SJSA1 (cell line): ENCODE measurements around the gene VAPB. TPM values are rescaled to one million over a fixed set of nuclear protein-coding genes. Genes with fewer than 3 reads are reported as not detected.
A peak's percentile ranks its signal among the peaks of the same experiment; 100 is the strongest.

ENCODE experiments used
- DNase-seq, 2 experiments: peaks; one replicate each; pipeline ENCODE4 v3.0.0-alpha.2; 2015 to 2020; ENCODE audit warnings: low spot score in 2 of 2, low read depth in 1 of 2
- H3K27ac ChIP-seq: fragments of 250-450 bp; sonication (Bioruptor Pico); 2 replicates; pipeline ENCODE4 v1.5.1; 2020; ENCODE audit warnings: mild to moderate bottlenecking, moderate library complexity
- H3K27me3 ChIP-seq: fragments of 250-450 bp; sonication (Bioruptor Pico); replicated peaks from 2 replicates; pipeline ENCODE4 v1.5.1; 2020; ENCODE audit warnings: mild to moderate bottlenecking, moderate library complexity
- H3K36me3 ChIP-seq: fragments of 250-450 bp; sonication (Bioruptor Pico); 2 replicates; pipeline ENCODE4 v1.5.1; 2020; ENCODE audit warnings: mild to moderate bottlenecking
- H3K4me1 ChIP-seq: fragments of 250-450 bp; sonication (Bioruptor Pico); replicated peaks from 2 replicates; pipeline ENCODE4 v1.6.1; 2021; ENCODE audit warnings: mild to moderate bottlenecking
- H3K4me3 ChIP-seq: fragments of 250-450 bp; sonication (Bioruptor Pico); 2 replicates; pipeline ENCODE4 v1.5.1; 2020; ENCODE audit warnings: mild to moderate bottlenecking
- H3K9me3 ChIP-seq: fragments of 250-450 bp; sonication (Bioruptor Pico); replicated peaks from 2 replicates; pipeline ENCODE4 v1.5.1; 2020; ENCODE audit warnings: mild to moderate bottlenecking
- total RNA-seq: library from RNA; depleted of rRNA; stranded (reverse); fragments of >200 nt; shearing (Covaris generic); gene quantifications from 2 replicates; pipeline ENCODE4 v1.2.3, GENCODE V29; 2014

The VAPB gene
- total RNA-seq, 1 experiment from 2014 or later = 16.7 TPM

GRCh38 chr20:58389324-58389967, 417 bp downstream of the VAPB start:
- Histone ChIP-seq H3K27ac (peak overlapping the region; percentile 96), H3K9me3 (no peaks in the 10 kb centered on the region), H3K27me3 (no peaks in the 10 kb centered on the region), H3K4me3 (peak overlapping the region; percentile 91), H3K4me1 (peaks cover 43% of the 10 kb centered on the region), H3K36me3 (peaks cover 44% of the 10 kb centered on the region)
- DNase-seq = peak; percentile 50 to 58

GRCh38 chr20:58389968-58390658, 1.1 kb downstream of the VAPB start:
- DNase-seq = no peak
- no peaks in the 10 kb centered on the region for H3K27me3 ChIP-seq
- peaks cover 43% of the 10 kb centered on the region for H3K4me1 ChIP-seq
- peak overlapping the region; percentile 91 for H3K4me3 ChIP-seq
- peak overlapping the region; percentile 96 for H3K27ac ChIP-seq
- H3K36me3 ChIP-seq = peaks cover 47% of the 10 kb centered on the region
- no peaks in the 10 kb centered on the region for H3K9me3 ChIP-seq

GRCh38 chr20:58390659-58391035, 1.6 kb downstream of the VAPB start:
- H3K27ac ChIP-seq = no peak overlapping the region
- no peaks in the 10 kb centered on the region for H3K27me3 ChIP-seq
- H3K36me3 ChIP-seq = peaks cover 51% of the 10 kb centered on the region
- H3K4me3 ChIP-seq = no peak overlapping the region
- H3K4me1 ChIP-seq = peaks cover 43% of the 10 kb centered on the region
- DNase-seq = no peak
- H3K9me3 ChIP-seq = no peaks in the 10 kb centered on the region

DNA sequence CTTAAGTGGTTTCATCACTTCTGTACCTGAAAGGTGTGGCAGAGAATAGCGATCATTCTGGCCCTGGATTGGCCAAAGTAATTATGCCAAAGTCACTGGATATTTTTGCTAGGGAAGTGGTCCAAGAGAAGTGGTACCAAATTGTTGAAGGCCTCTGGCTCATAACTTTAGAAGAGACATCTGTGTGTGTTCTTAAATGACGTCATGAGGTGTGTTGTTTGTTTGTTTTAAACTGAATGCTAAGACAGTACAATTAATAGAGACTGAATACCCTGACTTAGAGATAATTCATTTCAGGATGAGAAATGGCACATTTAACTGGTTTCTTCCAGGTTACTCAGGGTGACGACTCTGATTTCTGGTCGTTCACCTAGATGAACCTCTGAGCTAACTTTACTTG, 3.3 kb downstream of the VAPB start:
- H3K9me3 ChIP-seq = no peaks in the 10 kb centered on the region
- no peak overlapping the region for H3K27ac ChIP-seq
- H3K27me3 ChIP-seq = no peaks in the 10 kb centered on the region
- peaks cover 58% of the 10 kb centered on the region for H3K36me3 ChIP-seq
- DNase-seq = no peak
- peaks cover 43% of the 10 kb centered on the region for H3K4me1 ChIP-seq
- no peak overlapping the region for H3K4me3 ChIP-seq

DNA sequence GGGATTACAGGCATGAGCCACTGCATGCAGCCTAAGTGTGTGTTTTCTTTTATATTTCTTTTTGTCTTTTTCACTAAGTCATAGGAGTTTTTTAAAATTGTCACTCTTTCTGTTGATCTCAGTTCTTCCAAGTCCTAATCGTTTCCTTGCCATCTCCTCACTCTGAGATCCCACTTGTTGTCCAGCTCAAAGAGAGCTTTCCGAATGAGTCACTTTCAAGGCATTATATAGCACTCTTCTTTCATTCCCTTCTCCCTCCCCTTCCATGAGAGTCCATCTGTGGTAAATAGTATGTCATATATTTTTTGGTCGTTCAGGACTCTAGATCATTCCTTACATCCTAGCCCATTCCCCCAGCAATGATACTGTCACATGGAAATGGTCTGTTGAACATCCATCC, 4.3 kb downstream of the VAPB start:
- no peaks in the 10 kb centered on the region for H3K27me3 ChIP-seq
- H3K9me3 ChIP-seq = no peaks in the 10 kb centered on the region
- H3K27ac ChIP-seq = no peak overlapping the region
- peak in 1 of 2 experiments; percentile 26 for DNase-seq
- H3K4me1 ChIP-seq = peaks cover 43% of the 10 kb centered on the region
- H3K4me3 ChIP-seq = no peak overlapping the region
- H3K36me3 ChIP-seq = peaks cover 63% of the 10 kb centered on the region

GRCh38 chr20:58394801-58395200, 5.8 kb downstream of the VAPB start:
- H3K9me3 ChIP-seq = no peaks in the 10 kb centered on the region
- H3K4me3 ChIP-seq = no peak overlapping the region
- no peaks in the 10 kb centered on the region for H3K27me3 ChIP-seq
- no peak overlapping the region for H3K27ac ChIP-seq
- H3K36me3 ChIP-seq = peaks cover 56% of the 10 kb centered on the region
- peaks cover 39% of the 10 kb centered on the region for H3K4me1 ChIP-seq
- no peak for DNase-seq

GRCh38 chr20:58395604-58396003, 6.6 kb downstream of the VAPB start:
- no peak for DNase-seq
- H3K9me3 ChIP-seq = no peaks in the 10 kb centered on the region
- H3K27me3 ChIP-seq = no peaks in the 10 kb centered on the region
- no peak overlapping the region for H3K4me3 ChIP-seq
- peaks cover 31% of the 10 kb centered on the region for H3K4me1 ChIP-seq
- H3K36me3 ChIP-seq = peaks cover 50% of the 10 kb centered on the region
- no peak overlapping the region for H3K27ac ChIP-seq

DNA sequence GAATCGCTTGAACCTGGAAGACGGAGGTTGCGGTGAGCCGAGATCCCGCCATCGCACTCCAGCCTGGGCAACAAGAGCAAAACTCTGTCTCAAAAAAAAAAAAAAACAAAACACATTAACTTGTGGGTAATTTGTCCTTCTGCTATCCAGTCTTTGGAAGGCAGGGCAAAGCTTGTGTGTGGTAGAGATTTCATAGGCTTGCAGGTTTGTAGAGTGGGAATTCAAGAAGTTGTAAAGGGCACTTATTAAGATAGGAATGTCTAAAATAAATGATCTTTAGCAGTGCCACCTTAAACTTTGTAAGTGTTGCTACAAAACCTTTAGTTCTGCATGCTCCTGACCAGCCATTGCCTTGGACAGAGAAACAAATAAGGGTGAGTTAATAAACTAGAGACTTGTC, 8.4 kb downstream of the VAPB start:
- Histone ChIP-seq H3K27me3 (no peaks in the 10 kb centered on the region), H3K36me3 (peaks cover 39% of the 10 kb centered on the region), H3K4me3 (no peak overlapping the region), H3K9me3 (no peaks in the 10 kb centered on the region), H3K27ac (no peak overlapping the region), H3K4me1 (peaks cover 25% of the 10 kb centered on the region)
- DNase-seq = no peak

DNA sequence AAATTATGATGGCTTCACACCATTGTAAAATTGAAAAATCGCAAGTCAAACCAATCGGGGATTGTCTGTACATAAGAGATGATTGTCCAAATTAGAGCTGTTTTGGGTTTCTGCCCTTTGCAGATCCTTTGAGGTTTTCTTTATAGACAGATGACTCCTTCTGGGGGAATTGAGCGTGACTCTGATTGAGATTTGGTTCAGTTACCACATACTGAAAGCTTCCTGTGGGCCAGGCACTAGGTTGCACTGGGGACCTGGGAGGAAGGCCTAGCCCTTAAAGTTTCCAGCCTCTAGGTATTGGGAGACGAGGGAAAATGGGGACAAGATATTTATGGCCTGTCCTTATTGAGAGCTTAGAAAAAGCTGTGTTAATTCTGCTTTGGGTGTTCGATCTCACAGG, 9.2 kb downstream of the VAPB start:
- H3K27ac ChIP-seq = no peak overlapping the region

DNA sequence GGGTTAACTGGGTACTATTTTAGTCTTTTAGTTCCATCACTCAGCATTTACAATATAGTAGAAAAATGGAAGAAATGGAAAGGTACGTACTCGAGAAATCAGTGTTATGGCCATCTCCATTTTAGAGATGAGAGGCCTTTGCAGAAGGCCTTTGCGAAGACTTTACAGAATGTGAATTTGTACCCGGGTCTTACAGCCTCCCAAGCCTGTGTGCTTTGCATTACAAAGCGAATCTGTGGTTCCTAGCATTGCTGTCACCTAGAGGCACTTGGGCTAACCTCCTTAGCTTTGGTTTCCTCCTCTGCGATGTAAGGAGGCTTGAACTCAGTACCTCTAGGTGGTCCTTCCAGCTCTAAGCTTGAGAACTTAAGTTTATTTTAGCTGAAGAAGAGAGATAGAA, 10.9 kb downstream of the VAPB start:
- Histone ChIP-seq H3K4me3 (no peak overlapping the region), H3K4me1 (peaks cover 7% of the 10 kb centered on the region; the same call in 1 of the 2 replicates), H3K36me3 (peaks cover 26% of the 10 kb centered on the region), H3K9me3 (no peaks in the 10 kb centered on the region), H3K27ac (no peak overlapping the region), H3K27me3 (no peaks in the 10 kb centered on the region)
- no peak for DNase-seq

More for the DNA sequence above, 9.2 kb downstream of the VAPB start:
- H3K27me3 ChIP-seq = no peaks in the 10 kb centered on the region
- H3K36me3 ChIP-seq = peaks cover 39% of the 10 kb centered on the region
- DNase-seq = no peak
- H3K4me3 ChIP-seq = no peak overlapping the region
- H3K9me3 ChIP-seq = no peaks in the 10 kb centered on the region
- peaks cover 18% of the 10 kb centered on the region for H3K4me1 ChIP-seq

DNA sequence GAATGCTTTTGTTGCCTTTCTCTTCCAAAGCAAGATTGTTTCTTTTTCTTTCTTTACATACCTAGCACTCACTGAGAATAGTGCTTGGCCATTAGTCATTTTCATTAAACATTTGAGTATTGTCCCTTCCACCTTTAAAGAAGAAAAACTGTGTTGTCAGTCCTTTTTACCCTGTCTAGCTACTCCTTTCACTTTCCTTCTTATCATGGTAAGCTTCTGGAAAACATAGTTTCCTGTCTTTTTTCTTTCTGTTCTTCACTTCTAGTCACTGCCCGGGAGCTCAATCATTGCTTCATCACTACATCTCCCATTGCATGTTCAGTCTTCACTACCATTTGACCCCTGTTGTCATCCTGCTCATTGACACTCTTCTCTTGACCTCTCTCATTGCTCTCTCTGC, 12.1 kb downstream of the VAPB start:
- Histone ChIP-seq H3K27me3 (no peaks in the 10 kb centered on the region), H3K4me1 (peaks cover 12% of the 10 kb centered on the region), H3K9me3 (no peaks in the 10 kb centered on the region), H3K4me3 (no peak overlapping the region), H3K27ac (no peak overlapping the region), H3K36me3 (peaks cover 19% of the 10 kb centered on the region)
- no peak for DNase-seq

DNA sequence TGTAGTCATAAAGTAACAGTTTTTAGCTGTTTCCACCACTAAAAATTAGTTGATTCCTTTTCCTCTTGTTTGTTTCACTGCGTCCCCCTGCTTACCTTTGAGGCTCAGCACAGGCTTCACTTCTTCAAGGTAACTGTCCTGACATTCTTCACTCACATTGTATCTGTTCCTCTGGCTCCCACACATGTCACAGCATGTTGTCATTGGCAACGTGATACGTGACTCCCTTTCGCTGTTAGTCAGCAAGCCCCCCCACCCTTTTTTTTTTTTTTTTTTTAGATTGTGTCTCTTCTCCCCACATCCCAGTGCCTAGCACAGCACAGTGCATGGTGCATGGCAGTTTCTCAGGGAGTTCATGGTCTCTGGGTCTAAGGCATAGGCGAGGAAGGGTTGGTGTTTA, 13.3 kb downstream of the VAPB start:
- Histone ChIP-seq H3K27ac (no peak overlapping the region), H3K4me1 (peaks cover 23% of the 10 kb centered on the region), H3K4me3 (no peak overlapping the region), H3K9me3 (no peaks in the 10 kb centered on the region), H3K27me3 (no peaks in the 10 kb centered on the region), H3K36me3 (peaks cover 15% of the 10 kb centered on the region)
- no peak for DNase-seq

- H3K9me3 ChIP-seq = no peaks in the 10 kb centered on the region
- H3K27me3 ChIP-seq = no peaks in the 10 kb centered on the region
- peaks cover 27% of the 10 kb centered on the region for H3K4me1 ChIP-seq
- H3K4me3 ChIP-seq = no peak overlapping the region
- H3K27ac ChIP-seq = no peak overlapping the region
- peaks cover 11% of the 10 kb centered on the region for H3K36me3 ChIP-seq
- DNase-seq = no peak
These were observed 13.8 kb downstream of the VAPB start for GRCh38 chr20:58402827-58403226.

GRCh38 chr20:58403272-58403671, 14.2 kb downstream of the VAPB start:
- Histone ChIP-seq H3K9me3 (no peaks in the 10 kb centered on the region), H3K4me1 (peaks cover 31% of the 10 kb centered on the region)

More at GRCh38 chr20:58403272-58403671, 14.2 kb downstream of the VAPB start:
- Histone ChIP-seq H3K27me3 (no peaks in the 10 kb centered on the region), H3K4me3 (no peak overlapping the region), H3K36me3 (peaks cover 10% of the 10 kb centered on the region; the same call in 1 of the 2 replicates), H3K27ac (no peak overlapping the region)
- DNase-seq = no peak
